ENCODE measurements around the gene CHPF.

Gene CHPF

GRCh38 chr2:219551441-219552381, 8.1 kb upstream of the CHPF start:
- DNase-seq (ENCODE audit: low spot score) = no peak

GRCh38 chr2:219549619-219550018, 6.0 kb upstream of the CHPF start:
- no peak for DNase-seq (ENCODE audit: low spot score)

GRCh38 chr2:219548990-219549389, 5.4 kb upstream of the CHPF start:
- DNase-seq (ENCODE audit: low spot score) = no peak

- no peak for DNase-seq (ENCODE audit: low spot score)
Measured at GRCh38 chr2:219547621-219548020, 4.0 kb upstream of the CHPF start.

GRCh38 chr2:219545943-219546352, 2.3 kb upstream of the CHPF start:
- no peak for DNase-seq (ENCODE audit: low spot score)

- no peak for DNase-seq (ENCODE audit: low spot score)
Measured at GRCh38 chr2:219545295-219545942, 1.8 kb upstream of the CHPF start.

GRCh38 chr2:219544567-219544966, 958 bp upstream of the CHPF start:
- DNase-seq (ENCODE audit: low spot score) = no peak

- no peak for DNase-seq (ENCODE audit: low spot score)
Measured at GRCh38 chr2:219542931-219543595, 546 bp downstream of the CHPF start.

- peak; percentile 52 for DNase-seq (ENCODE audit: low spot score)
Measured at GRCh38 chr2:219541611-219542180, 1.9 kb downstream of the CHPF start.

- no peak for DNase-seq (ENCODE audit: low spot score)
Measured at GRCh38 chr2:219540784-219541504, 2.7 kb downstream of the CHPF start.

GRCh38 chr2:219539926-219540678, 3.5 kb downstream of the CHPF start:
- DNase-seq (ENCODE audit: low spot score) = no peak

GRCh38 chr2:219538956-219539788, 4.4 kb downstream of the CHPF start:
- no peak for DNase-seq (ENCODE audit: low spot score)

- DNase-seq (ENCODE audit: low spot score) = no peak
Measured at GRCh38 chr2:219538504-219538951, 5.1 kb downstream of the CHPF start.

- no peak for DNase-seq (ENCODE audit: low spot score)
Measured at GRCh38 chr2:219537657-219538488, 5.7 kb downstream of the CHPF start.

GRCh38 chr2:219536967-219537366, 6.6 kb downstream of the CHPF start:
- no peak for DNase-seq (ENCODE audit: low spot score)

GRCh38 chr2:219536425-219536824, 7.2 kb downstream of the CHPF start:
- no peak for DNase-seq (ENCODE audit: low spot score)

GRCh38 chr2:219533930-219534661, 9.5 kb downstream of the CHPF start:
- DNase-seq (ENCODE audit: low spot score) = no peak

GRCh38 chr2:219532378-219532649, 11.3 kb downstream of the CHPF start:
- no peak for DNase-seq (ENCODE audit: low spot score)
